NCI-H1436 (cell line): ENCODE data around the gene NCK1.

Experiments
- DNase-seq: peaks from one replicate; lab custom pipeline; 2025; lab: John Stamatoyannopoulos, UW

NCK1 gene

GRCh38 chr3:136988651-136989050 lies 126.6 kb downstream of the NCK1 start:
- no peak for DNase-seq

- DNase-seq: no peak
Observed at GRCh38 chr3:136989781-136990524, 127.9 kb downstream of the NCK1 start.

GRCh38 chr3:136990826-136991225 lies 128.8 kb downstream of the NCK1 start:
- DNase-seq: no peak

GRCh38 chr3:136992115-136992514 lies 130.1 kb downstream of the NCK1 start:
- no peak for DNase-seq

- DNase-seq: peak; percentile 4
Observed at GRCh38 chr3:136994772-136995516, 132.9 kb downstream of the NCK1 start.

GRCh38 chr3:136995652-136996051 lies 133.6 kb downstream of the NCK1 start:
- DNase-seq: no peak
